ENCODE data around the gene LINGO4. TPM values are rescaled to one million over a fixed set of nuclear protein-coding genes. Genes with fewer than 3 reads are reported as not detected.

Gene LINGO4
- total RNA-seq, 4 donors from 2014 or later: 0.14 to 0.48 TPM; not detected in 2

DNA sequence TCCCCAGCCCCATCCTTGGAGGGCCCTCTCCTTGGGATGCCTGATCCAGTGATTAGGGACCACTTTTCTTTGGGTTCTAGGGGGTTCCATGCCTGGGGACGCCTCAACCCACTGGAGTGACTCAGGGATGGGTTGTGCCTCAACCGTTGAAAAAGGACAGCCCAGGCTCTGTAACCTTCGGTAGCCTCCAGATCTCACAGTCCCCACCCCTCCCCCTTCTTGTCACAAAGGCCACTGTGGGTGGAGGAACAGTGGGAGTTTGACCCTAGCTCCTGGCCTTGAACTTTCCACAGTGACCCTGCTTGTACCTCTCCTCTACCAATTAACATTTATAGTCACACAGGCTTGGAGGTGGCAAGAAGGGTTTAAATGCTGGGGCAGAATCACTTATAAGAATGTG lies 29.0 kb upstream of the LINGO4 start:
- peaks cover 22% of the 10 kb centered on the region for H3K27me3 ChIP-seq
- no peaks in the 10 kb centered on the region for H3K36me3 ChIP-seq
- intact Hi-C loops (cut with DNase I; ENCODE audit: low total_unique reads) (no loop called here), in situ Hi-C loops (cut with MboI; ENCODE audit: low pct_ligation_motif_present in 1 of 4, low pct_unique_long_range_greater_than_20kb in 1 of 4, low sequenced_read_pairs in 3 of 4) (no loop called here)
- no peak for DNase-seq
- 45% methylated on average over 3 of the region's 3 CpGs; no CpG with 5 or more reads in 1 of the 2 donors for WGBS, 2 donors (ENCODE audit: low coverage in 1 of 2)
- no peak for TF ChIP-seq POLR2A (IDR thresholded peaks at IDR 0.05)
- no peak for TF ChIP-seq POLR2AphosphoS5 (IDR thresholded peaks at IDR 0.05)
- TF ChIP-seq, protein P1, sequence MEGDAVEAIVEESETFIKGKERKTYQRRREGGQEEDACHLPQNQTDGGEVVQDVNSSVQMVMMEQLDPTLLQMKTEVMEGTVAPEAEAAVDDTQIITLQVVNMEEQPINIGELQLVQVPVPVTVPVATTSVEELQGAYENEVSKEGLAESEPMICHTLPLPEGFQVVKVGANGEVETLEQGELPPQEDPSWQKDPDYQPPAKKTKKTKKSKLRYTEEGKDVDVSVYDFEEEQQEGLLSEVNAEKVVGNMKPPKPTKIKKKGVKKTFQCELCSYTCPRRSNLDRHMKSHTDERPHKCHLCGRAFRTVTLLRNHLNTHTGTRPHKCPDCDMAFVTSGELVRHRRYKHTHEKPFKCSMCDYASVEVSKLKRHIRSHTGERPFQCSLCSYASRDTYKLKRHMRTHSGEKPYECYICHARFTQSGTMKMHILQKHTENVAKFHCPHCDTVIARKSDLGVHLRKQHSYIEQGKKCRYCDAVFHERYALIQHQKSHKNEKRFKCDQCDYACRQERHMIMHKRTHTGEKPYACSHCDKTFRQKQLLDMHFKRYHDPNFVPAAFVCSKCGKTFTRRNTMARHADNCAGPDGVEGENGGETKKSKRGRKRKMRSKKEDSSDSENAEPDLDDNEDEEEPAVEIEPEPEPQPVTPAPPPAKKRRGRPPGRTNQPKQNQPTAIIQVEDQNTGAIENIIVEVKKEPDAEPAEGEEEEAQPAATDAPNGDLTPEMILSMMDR (IDR thresholded peaks at IDR 0.05): no peak
- TF ChIP-seq EP300 (IDR thresholded peaks at IDR 0.05; ENCODE audit: low read depth): no peak
- no peak overlapping the region for H3K27ac ChIP-seq
- H3K9me3 ChIP-seq: no peaks in the 10 kb centered on the region
- peaks cover 12 to 58% (median 41%) of the 10 kb centered on the region in 4 donors for H3K4me1 ChIP-seq
- H3K4me3 ChIP-seq: no peak overlapping the region

DNA sequence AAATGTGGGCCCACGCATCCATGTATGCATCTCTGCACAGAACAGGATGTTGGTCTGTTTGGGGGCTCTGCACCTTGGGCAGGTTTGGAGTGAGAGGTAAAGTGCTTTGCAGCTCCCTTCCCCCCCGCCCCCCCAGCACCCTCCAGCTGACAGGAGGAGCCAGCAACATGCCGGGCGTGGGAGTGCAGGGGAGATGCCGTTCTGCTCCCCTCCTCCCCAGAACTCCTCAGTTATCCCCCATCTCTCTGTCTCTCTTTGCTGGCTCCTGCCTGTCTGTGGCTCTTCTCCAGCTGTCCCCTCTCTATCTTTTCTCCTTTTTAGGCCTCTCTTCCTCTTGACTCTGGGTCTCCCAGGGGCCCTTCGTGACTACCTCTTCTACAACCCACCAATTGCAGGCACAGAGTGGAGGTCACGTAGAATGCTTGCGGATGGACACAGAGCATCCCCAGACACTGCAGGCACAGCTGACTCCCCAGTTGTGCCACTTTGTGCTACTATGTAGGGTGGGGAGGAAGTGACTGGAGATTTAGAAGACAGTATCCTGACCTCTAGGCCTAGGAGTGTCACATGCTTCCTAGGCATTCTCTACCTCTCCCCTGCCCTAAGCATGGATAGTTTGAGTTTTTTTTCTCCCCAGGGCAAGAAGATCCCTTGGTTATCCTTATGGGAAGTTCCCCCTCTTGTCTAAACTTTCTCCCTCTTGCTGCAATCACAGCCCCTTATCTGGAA lies 28.1 kb upstream of the LINGO4 start:
- no peaks in the 10 kb centered on the region for H3K36me3 ChIP-seq
- peaks cover 11 to 59% (median 35%) of the 10 kb centered on the region in 4 donors for H3K4me1 ChIP-seq
- WGBS, 2 donors (ENCODE audit: low coverage in 1 of 2): 78 to 100% methylated on average over 3 to 8 of the region's 8 CpGs
- no peak overlapping the region for H3K4me3 ChIP-seq
- DNase-seq: no peak
- intact Hi-C loops (cut with DNase I; ENCODE audit: low total_unique reads): no loop called here
- peaks cover 13% of the 10 kb centered on the region for H3K27me3 ChIP-seq
- TF ChIP-seq, protein P1 (IDR thresholded peaks at IDR 0.05): no peak
- TF ChIP-seq POLR2A (IDR thresholded peaks at IDR 0.05) (no peak), EP300 (IDR thresholded peaks at IDR 0.05; ENCODE audit: low read depth) (no peak), POLR2AphosphoS5 (IDR thresholded peaks at IDR 0.05) (no peak)
- H3K27ac ChIP-seq: peak overlapping the region in 3 of 4 donors; percentile 75 to 86 (median 81)
- H3K9me3 ChIP-seq: no peaks in the 10 kb centered on the region
- in situ Hi-C loops (cut with MboI; ENCODE audit: low pct_ligation_motif_present in 1 of 4, low pct_unique_long_range_greater_than_20kb in 1 of 4, low sequenced_read_pairs in 3 of 4): no loop called here

DNA sequence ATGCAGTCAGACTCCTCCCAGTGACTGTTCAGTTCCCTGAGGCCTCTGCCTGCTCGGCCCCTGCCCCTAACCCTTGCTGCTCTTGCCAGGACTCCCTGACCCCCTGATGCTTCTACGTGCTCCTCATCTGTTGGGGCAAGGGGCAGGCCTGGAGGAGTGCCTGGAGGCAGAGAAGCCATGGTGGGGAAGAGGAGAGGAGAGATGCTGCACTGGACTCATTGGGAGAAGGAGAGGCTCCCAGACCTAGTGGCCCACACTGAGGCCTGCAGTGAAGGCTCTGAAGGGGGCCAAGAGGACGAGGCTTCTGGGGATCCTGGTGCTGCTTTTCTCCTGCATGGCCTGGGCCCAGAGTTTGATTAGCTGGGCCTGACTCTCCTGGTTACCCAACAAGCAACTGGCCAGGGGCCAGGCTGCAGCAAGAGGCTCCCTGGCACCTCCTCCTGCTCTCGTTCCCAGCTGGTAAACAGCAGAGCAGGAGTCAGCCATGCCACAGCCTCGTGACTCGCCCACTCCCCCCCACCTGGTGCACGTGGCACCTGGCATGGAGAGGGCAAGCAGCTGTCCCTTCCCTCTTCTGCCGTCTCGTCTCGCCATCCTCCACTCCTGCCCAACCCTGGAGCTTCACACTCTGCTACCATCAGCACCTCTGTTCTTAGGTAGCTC lies 27.2 kb upstream of the LINGO4 start:
- 46 to 50% methylated on average over 1 to 10 of the region's 10 CpGs for WGBS, 2 donors (ENCODE audit: low coverage in 1 of 2)
- Histone ChIP-seq H3K36me3 (no peaks in the 10 kb centered on the region), H3K9me3 (no peaks in the 10 kb centered on the region), H3K27ac (peak overlapping the region; percentile 75 to 86 (median 82)), H3K27me3 (peaks cover 4% of the 10 kb centered on the region), H3K4me1 (peaks cover 11 to 57% (median 29%) of the 10 kb centered on the region in 4 donors), H3K4me3 (no peak overlapping the region)
- peak; percentile 87 for DNase-seq
- TF ChIP-seq, protein P1 (IDR thresholded peaks at IDR 0.05): no peak
- TF ChIP-seq POLR2AphosphoS5 (IDR thresholded peaks at IDR 0.05) (peak in 2 of 3 donors; percentile 71 to 74), POLR2A (IDR thresholded peaks at IDR 0.05) (no peak)
- intact Hi-C loops (cut with DNase I; ENCODE audit: low total_unique reads): no loop called here
- in situ Hi-C loops (cut with MboI; ENCODE audit: low pct_ligation_motif_present in 1 of 4, low pct_unique_long_range_greater_than_20kb in 1 of 4, low sequenced_read_pairs in 3 of 4): no loop called here

DNA sequence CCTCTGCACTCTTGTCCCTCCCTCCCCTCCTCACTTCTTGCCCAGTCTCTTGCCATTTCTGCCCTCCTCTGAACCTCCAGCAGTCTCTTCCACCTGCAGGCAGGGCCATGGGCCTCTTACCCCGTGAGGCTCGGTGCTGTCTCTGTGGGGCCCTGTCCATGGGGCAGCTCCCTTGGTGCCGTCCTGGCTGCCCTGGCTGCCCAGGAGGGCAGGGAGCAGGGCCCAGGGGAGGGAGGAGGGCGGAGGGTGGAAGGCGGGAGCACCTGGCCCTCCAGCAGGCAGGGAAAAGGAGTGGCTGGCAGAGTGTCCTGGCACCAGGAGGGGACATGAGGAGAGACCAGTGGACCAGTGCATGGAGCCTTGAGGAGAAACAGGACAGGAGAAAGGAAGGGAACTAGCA lies 26.4 kb upstream of the LINGO4 start, which contains the start of gene RORC:
Gene RORC, minus strand, starts transcription at position 198 of the 400 bp plus-strand sequence. Its CDS starts 38 bp downstream, at position 160.
- WGBS, 2 donors (ENCODE audit: low coverage in 1 of 2): 45% methylated on average over 5 of the region's 5 CpGs; no CpG with 5 or more reads in 1 of the 2 donors
- Histone ChIP-seq H3K9me3 (no peaks in the 10 kb centered on the region), H3K36me3 (no peaks in the 10 kb centered on the region), H3K4me3 (peak within 1 kb of the TSS; percentile 18 to 51 (median 40)), H3K27me3 (no peaks in the 10 kb centered on the region), H3K4me1 (peaks cover 11 to 49% (median 22%) of the 10 kb centered on the region in 4 donors), H3K27ac (peak within 1 kb of the TSS; percentile 75 to 86 (median 82))
- in situ Hi-C loops (cut with MboI; ENCODE audit: low pct_ligation_motif_present in 1 of 4, low pct_unique_long_range_greater_than_20kb in 1 of 4, low sequenced_read_pairs in 3 of 4) (no loop called here), intact Hi-C loops (cut with DNase I; ENCODE audit: low total_unique reads) (no loop called here)
- peak; percentile 79 for DNase-seq
- TF ChIP-seq, protein P1 (IDR thresholded peaks at IDR 0.05): no peak
- TF ChIP-seq EP300 (IDR thresholded peaks at IDR 0.05; ENCODE audit: low read depth) (no peak), POLR2A (IDR thresholded peaks at IDR 0.05) (peak; percentile 88), POLR2AphosphoS5 (IDR thresholded peaks at IDR 0.05) (peak; percentile 51 to 81 (median 59))

All from transverse colon (tissue), 4 donors.